Measurements from ENCODE around the gene ARSG. TPM values are rescaled to one million over a fixed set of nuclear protein-coding genes. Genes with fewer than 3 reads are reported as not detected.
"Not testable (repeated sequence)": the region's sequence is repeated elsewhere in the genome, so short reads cannot be mapped to it uniquely, and the experiment has no call there.

ARSG gene
- total RNA-seq, 4 donors from 2014 or later: 4.3 to 16.8 (median 7.8) TPM

DNA sequence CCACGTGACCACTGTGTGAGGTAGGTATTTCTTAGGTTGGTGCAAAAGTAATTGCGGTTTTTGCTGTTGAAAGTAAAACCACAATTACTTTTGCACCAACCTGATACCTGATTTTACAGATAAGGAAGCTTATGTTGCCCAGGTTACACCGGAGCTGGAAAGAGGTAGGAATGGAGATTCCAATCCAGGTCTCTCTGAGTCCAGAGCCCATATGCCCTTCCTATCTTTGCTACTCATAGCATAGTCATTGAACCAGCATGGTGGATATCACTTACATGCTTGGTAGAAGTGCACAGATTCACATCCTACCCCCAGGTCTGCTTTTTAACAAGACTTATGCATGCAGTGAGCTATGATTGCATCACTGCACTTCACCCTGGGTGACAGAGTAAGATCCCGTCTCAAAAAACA is 61.8 kb downstream of the ARSG start:
- no peak for DNase-seq (ENCODE audit: low spot score in 2 of 2)
- no peak overlapping the region for H3K4me3 ChIP-seq (ENCODE audit: low read depth, poor library complexity, severe bottlenecking)
- 87 to 95% methylated on average over 4 of the region's 4 CpGs for WGBS, 2 donors
- intact Hi-C loops (cut with DNase I; ENCODE audit: low total_unique reads): no loop called here
- TF ChIP-seq, protein P1, sequence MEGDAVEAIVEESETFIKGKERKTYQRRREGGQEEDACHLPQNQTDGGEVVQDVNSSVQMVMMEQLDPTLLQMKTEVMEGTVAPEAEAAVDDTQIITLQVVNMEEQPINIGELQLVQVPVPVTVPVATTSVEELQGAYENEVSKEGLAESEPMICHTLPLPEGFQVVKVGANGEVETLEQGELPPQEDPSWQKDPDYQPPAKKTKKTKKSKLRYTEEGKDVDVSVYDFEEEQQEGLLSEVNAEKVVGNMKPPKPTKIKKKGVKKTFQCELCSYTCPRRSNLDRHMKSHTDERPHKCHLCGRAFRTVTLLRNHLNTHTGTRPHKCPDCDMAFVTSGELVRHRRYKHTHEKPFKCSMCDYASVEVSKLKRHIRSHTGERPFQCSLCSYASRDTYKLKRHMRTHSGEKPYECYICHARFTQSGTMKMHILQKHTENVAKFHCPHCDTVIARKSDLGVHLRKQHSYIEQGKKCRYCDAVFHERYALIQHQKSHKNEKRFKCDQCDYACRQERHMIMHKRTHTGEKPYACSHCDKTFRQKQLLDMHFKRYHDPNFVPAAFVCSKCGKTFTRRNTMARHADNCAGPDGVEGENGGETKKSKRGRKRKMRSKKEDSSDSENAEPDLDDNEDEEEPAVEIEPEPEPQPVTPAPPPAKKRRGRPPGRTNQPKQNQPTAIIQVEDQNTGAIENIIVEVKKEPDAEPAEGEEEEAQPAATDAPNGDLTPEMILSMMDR (IDR thresholded peaks at IDR 0.05): no peak

DNA sequence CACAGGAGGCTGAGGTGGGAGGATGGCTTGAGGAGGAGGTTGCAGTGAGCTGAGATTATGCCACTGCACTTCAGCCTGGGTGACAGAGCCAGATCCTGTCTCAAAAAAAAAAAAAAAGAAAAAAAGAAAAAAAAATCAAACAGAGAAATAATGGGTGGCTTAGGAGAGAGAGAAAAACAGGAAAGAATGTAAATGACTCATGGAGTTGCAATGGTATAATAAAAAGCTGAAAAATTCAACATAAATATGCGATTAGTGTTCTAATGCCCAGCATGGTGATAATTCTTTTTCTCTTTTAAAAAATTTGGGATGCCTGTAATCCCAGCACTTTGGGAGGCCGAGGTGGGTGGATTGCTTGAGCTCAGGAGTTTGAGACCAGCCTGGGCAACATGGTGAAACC is 63.0 kb downstream of the ARSG start:
- intact Hi-C loops (cut with DNase I; ENCODE audit: low total_unique reads); DNase-seq (ENCODE audit: low spot score in 2 of 2); H3K4me3 ChIP-seq (ENCODE audit: low read depth, poor library complexity, severe bottlenecking): not testable (repeated sequence)
- WGBS, 2 donors: 82% methylated on average over 2 of the region's 2 CpGs

DNA sequence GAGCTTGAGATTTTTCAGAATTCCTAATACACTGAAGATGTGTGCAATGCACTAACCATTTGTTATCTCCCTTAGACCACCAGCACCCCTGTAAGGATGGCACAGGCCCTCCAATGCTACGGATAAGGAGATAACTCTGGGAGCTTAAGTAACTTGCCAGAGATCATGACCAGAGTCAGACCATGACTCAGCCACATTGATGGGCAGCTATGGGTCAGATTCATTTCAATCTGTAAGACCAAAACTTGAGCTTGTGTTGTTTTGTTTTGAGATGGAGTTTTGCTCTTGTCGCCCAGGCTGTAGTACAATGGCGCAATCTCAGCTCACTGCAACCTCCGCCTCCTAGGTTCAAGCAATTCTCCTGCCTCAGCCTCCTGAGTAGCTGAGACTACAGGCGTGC is 63.8 kb downstream of the ARSG start:
- DNase-seq (ENCODE audit: low spot score in 2 of 2); H3K4me3 ChIP-seq (ENCODE audit: low read depth, poor library complexity, severe bottlenecking); intact Hi-C loops (cut with DNase I; ENCODE audit: low total_unique reads): not testable (repeated sequence)
- WGBS, 2 donors: 94 to 96% methylated on average over 5 of the region's 5 CpGs

DNA sequence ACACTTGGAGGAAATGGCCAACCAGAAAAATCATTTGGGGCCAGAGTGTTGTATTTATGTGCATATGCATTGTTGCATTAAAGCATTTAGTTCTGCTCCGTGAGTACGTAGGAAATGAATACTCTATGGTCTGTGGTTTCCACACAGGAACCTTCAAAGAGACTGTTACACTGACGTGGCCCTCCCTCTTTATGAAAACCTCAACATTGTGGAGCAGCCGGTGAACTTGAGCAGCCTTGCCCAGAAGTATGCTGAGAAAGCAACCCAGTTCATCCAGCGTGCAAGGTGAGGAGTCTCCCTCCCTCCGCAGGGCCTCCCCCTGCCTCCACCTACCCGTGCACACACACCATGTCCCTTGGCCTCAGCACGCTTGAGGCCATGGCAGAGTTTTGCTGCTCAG is 65.2 kb downstream of the ARSG start:
- 66 to 79% methylated on average over 8 of the region's 8 CpGs for WGBS, 2 donors
- DNase-seq (ENCODE audit: low spot score in 2 of 2): no peak
- TF ChIP-seq, protein P1 (IDR thresholded peaks at IDR 0.05): no peak
- no peak for TF ChIP-seq POLR2A (IDR thresholded peaks at IDR 0.05)
- H3K4me3 ChIP-seq (ENCODE audit: low read depth, poor library complexity, severe bottlenecking): no peak overlapping the region
- intact Hi-C loops (cut with DNase I; ENCODE audit: low total_unique reads): no loop called here

DNA sequence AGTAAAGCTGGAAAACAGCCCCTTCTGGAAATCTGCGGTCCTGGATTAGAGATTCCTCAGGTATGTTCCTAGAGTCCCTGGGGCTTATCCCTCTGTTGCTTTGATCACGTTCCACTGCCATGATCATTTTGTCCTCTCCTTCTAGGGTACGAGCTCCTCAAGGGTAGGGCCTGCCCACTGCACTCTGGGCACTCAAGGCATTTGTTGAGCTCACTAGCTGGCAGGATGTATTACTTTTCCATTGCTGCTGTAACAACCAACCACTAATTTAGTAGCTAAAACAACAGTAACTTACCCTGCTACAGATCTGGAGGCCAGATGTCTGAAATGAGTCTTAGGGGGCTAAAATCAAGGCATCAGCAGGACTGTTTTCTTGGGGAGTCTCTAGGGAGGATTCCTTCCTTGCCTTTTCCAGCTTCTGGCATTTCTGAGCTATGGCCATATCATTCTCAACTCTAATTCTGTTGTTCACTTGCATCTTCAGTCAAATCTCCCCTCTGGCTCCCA is 65.7 kb downstream of the ARSG start:
- intact Hi-C loops (cut with DNase I; ENCODE audit: low total_unique reads): no loop called here
- WGBS, 2 donors: 86 to 93% methylated on average over 3 of the region's 3 CpGs
- no peak overlapping the region for H3K4me3 ChIP-seq (ENCODE audit: low read depth, poor library complexity, severe bottlenecking)
- TF ChIP-seq, protein P1 (IDR thresholded peaks at IDR 0.05): no peak
- no peak for TF ChIP-seq POLR2A (IDR thresholded peaks at IDR 0.05)
- no peak for DNase-seq (ENCODE audit: low spot score in 2 of 2)

DNA sequence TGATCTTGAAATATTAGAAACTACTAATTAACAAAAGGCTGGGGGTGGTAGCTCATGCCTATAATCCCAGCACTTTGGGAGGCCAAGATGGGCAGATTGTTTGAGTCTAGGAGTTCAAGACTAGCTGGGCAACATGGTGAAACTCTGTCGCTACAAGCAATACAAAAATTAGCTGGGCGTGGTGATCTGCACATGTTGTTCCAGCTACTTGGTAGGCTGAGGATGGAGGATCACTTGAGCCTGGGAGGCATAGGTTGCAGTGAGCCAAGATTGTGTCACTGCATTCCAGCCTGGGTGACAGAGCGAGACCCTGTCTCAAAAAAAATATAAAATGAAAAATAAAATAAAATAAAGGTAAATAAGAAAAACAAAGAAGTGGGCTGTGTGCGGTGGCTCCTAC is 66.6 kb downstream of the ARSG start:
- no peak for DNase-seq (ENCODE audit: low spot score in 2 of 2)
- TF ChIP-seq, protein P1 (IDR thresholded peaks at IDR 0.05): no peak
- TF ChIP-seq POLR2A (IDR thresholded peaks at IDR 0.05): no peak
- 79 to 83% methylated on average over 4 of the region's 4 CpGs for WGBS, 2 donors
- intact Hi-C loops (cut with DNase I; ENCODE audit: low total_unique reads): no loop called here
- no peak overlapping the region for H3K4me3 ChIP-seq (ENCODE audit: low read depth, poor library complexity, severe bottlenecking)

DNA sequence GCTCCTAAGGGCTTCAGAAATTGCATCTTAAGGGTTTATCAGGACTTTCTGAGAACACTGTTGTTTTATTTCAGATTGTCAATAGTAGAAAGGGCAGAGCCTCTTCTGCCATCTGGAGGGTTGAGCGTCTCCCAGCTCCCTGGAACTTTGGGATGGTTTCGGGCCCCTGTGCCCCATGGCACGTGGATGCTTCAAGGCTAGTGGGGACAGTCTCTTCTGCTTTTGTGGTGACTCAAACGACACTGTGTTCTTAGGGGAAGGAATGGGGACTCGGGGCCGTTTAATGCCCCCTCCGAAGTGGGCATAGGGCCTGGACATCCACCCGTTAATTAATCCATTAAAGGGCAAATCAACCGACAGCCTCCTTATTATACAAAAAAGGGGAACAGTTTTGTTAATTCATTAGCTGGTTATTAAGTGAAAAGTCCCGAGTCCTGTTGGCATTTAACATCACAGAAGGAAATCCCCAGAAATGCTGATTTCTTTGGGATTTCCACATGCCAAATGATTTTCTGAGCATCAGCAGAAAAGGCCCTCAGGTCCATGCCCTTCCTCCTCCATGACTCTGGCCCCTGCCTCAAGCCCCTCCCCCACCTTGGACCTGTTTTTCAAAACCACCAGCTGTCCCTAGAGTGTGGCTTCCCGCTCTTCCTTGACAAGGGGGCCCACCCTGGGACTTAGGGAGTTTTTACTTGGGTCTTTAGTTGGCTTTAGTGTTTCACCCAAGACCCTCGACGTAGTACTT is 68.7 kb downstream of the ARSG start:
- intact Hi-C loops (cut with DNase I; ENCODE audit: low total_unique reads): no loop called here
- no peak for TF ChIP-seq POLR2A (IDR thresholded peaks at IDR 0.05)
- TF ChIP-seq, protein P1 (IDR thresholded peaks at IDR 0.05): no peak
- DNase-seq (ENCODE audit: low spot score in 2 of 2): no peak
- 89 to 90% methylated on average over 13 of the region's 13 CpGs for WGBS, 2 donors
- H3K4me3 ChIP-seq (ENCODE audit: low read depth, poor library complexity, severe bottlenecking): no peak overlapping the region
